HL-60/S4 treated with retinoic acid at 250 ng/mL for 4 days and 3 days (cell line): ENCODE results near the gene TIMM50.

Source experiments
- in situ Hi-C: fragments of 300-500 bp; cut with MboI; formaldehyde crosslinking; loops from 2 replicates; pipeline ENCODE4 v1.7.0; 2022; ENCODE audit warnings: low sequenced_read_pairs

Gene TIMM50

GRCh38 chr19:39498798-39499642 lies 18.4 kb downstream of the TIMM50 start, which contains the start of gene DLL3:
DLL3 (plus strand) TSS chr19:39498947; CDS start chr19:39498975, 28 bp downstream.
- in situ Hi-C loops = no loop called here

- in situ Hi-C loops = no loop called here
Measured at GRCh38 chr19:39499932-39500331, 19.3 kb downstream of the TIMM50 start.

- in situ Hi-C loops = no loop called here
Measured at GRCh38 chr19:39500543-39500942, 19.9 kb downstream of the TIMM50 start.

DNA sequence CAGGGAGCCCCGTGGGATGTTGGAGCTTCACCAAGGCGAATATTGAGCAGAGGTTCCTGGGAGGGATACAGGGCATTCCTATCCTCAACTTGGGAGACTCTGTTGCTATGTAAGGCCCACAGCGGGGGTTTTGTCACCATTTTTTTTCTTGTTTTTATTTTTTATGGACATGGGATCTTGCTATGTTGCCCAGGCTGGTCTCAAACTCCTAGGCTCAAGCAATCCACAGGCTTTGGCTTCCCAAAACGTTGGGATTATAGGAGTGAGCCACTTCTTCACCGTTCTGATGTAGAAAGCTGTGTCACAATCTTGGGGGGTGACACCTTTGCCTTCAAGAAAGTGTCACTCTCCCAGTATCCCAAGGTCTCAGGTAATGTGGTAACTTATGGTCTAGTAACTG lies 20.7 kb downstream of the TIMM50 start:
- in situ Hi-C loops = no loop called here

GRCh38 chr19:39502640-39503417 lies 22.2 kb downstream of the TIMM50 start:
- in situ Hi-C loops = no loop called here

- in situ Hi-C loops = no loop called here
Measured at GRCh38 chr19:39506598-39506943, 25.9 kb downstream of the TIMM50 start.

- in situ Hi-C loops = no loop called here
Measured at GRCh38 chr19:39506944-39507714, 26.5 kb downstream of the TIMM50 start.

GRCh38 chr19:39507715-39508364 lies 27.2 kb downstream of the TIMM50 start:
- in situ Hi-C loops = no loop called here

DNA sequence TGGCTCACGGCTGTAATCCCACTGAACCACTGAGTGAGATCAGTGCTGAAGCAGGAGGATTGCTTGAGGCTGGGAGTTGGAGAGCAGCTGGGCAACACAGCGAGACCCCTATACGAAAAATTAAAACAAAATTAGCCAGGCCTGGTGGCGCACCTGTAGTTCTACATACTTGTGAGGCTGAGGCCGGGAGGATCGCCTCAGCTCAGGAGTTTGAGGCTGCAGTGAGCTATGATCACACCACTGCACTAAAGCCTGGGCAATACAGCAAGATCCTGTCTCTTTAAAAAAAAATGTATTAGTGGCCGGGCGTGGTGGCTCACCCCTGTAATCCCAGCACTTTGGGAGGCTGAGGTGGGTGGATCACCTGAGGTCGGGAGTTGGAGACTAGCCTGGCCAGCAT lies 28.0 kb downstream of the TIMM50 start:
- in situ Hi-C loops = no loop called here

DNA sequence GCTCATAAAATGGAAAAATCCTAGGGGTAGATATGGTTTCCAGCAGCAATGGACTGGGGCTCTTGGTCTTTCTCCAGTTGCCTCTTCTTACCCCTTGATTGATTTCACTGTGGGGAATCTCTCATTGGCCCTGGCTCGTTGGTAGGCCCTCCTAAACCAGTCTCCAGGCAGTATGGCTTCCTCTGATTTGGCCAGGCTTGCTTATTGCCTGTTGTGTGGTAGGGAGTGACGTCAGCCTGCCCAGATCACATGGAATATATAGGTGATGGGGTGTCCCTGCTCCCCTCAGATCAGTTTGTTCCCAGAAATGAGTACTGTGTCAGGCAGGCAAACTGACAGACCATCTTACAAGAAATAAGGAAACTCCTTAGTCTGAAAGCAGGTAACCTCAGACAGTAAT lies 28.6 kb downstream of the TIMM50 start:
- in situ Hi-C loops = no loop called here

GRCh38 chr19:39512988-39513387 lies 32.4 kb downstream of the TIMM50 start:
- in situ Hi-C loops = no loop called here

GRCh38 chr19:39514840-39515550 lies 34.4 kb downstream of the TIMM50 start, which contains the start of gene SELENOV:
SELENOV (plus strand) TSS chr19:39515139; CDS start chr19:39515213, 74 bp downstream.
- in situ Hi-C loops = no loop called here

DNA sequence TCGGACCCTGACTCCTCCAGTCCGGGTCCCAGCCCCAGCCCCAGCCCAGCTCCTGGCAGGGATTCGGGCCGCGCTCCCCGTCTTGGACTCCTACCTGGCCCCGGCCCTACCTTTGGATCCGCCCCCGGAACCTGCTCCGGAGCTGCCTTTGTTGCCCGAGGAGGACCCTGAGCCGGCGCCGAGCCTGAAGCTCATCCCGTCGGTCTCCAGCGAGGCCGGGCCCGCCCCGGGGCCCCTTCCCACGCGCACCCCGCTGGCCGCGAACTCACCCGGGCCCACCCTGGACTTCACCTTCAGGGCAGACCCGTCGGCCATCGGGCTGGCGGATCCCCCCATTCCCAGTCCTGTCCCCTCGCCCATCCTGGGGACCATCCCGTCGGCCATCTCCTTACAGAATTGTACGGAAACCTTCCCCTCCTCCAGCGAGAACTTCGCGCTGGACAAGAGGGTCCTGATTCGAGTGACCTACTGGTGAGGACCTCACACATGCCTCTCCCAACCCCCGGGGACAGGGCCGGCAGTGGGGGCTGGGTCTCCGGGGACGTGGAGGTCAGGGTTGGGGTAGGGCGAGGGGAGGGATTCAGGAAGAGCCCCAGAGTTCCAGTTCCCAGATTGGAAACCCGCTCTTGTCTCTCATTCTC lies 35.0 kb downstream of the TIMM50 start:
- in situ Hi-C loops = no loop called here

GRCh38 chr19:39516270-39516669 lies 35.6 kb downstream of the TIMM50 start:
- in situ Hi-C loops = no loop called here

DNA sequence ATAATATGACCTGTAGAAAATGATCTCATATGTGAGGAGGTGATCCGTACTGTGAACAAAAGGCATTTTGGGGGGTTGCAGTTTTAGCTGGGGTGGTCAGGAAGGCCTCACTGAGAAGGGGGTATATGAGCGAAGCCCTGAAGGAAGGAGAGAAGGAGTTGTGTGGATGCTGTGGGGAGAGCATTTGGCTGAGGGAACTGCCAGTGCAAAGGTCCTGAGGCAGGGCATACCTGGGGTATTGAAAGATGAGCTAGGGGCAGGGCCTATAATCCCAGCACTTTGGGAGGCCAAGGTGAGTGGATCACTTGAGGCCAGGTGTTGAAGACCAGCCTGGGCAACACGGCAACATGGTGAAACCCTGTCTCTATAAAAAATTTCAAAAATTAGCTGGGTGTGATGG lies 36.8 kb downstream of the TIMM50 start:
- in situ Hi-C loops = no loop called here

DNA sequence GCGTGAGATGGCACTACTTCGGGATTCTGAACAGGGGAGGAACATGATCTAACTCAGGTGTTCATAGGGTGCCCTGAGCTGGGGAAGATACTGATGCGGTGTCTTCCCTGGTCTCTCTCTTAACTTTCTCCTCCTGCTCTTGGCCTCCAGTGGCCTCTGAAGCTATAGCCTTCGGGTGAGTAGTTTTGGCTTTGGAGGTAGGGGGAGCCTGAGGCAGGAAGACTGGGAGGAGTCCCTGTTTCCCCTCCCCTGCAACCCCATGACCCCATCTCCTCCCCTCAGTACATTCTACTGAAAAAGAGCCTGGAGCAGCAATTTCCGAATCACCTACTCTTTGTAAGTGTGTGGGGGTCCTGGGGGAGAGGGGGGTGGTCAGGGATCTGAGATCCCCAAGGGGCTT lies 37.8 kb downstream of the TIMM50 start:
- in situ Hi-C loops = no loop called here

GRCh38 chr19:39518975-39519374 lies 38.3 kb downstream of the TIMM50 start:
- in situ Hi-C loops = no loop called here

DNA sequence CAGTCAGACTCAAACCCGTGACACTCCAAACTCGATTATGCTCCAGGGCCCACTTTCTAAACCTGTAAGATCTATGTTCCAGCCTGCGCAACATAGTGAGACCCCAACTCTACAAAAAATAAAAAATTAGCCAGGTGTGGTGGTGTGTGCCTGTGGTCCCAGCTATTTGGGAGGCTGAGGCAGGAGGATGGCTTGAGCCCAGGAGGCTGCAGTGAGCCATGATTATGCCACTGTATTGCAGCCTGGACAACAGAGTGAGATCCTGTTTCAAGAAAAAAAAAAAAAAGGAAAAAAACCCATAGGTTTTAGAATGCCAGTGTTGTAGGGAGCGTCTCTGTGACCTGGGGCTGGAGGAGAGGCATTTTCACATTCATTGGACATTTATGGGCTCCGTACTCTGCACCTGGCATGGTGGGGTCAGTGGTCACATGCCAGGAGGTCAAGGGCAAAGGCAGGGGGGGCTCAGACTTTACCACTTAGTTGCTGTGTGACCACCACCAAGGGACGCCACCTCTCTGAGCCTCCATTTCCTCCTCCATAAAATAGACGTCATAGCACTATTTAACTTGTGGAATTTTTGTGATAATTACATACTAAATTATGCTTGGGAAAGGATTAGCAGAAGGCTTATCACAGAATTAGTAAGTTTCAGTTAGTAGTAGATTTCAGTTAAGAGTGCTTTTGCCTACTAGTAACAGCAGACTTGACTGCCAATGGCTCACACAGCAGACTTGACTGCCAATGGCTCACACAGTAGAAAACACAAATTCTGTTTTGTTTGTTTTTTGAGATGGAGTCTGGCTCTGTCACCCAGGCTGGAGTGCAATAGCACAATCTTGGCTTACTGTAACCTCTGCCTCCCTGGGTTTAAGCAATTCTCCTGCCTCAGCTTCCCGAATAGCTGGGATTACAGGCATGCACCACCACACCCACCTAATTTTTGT lies 40.2 kb downstream of the TIMM50 start:
- in situ Hi-C loops = no loop called here

GRCh38 chr19:39524495-39524894 lies 43.9 kb downstream of the TIMM50 start:
- in situ Hi-C loops = no loop called here
